CD14-positive monocyte (primary cell): ENCODE data around the gene PI4KA. TPM values are rescaled to one million over a fixed set of nuclear protein-coding genes. Genes with fewer than 3 reads are reported as not detected.
A peak's percentile ranks its signal among the peaks of the same experiment; 100 is the strongest.

Experiments used
- DNase-seq, 3 donors: peaks; one replicate each; pipeline ENCODE4 v3.0.0-alpha.2; 2011 to 2022
- H2AFZ ChIP-seq: 2 replicates; pipeline ENCODE4 v1.6.0; 2012; ENCODE audit warnings: mild to moderate bottlenecking, low read depth, low read length, inconsistent platforms; ENCODE audit not compliant: insufficient read depth, poor library complexity, severe bottlenecking
- H3K27ac ChIP-seq, 2 donors: 1 replicate in 1 of 2; 2 replicates in 1 of 2; pipeline ENCODE4 v1.5.1; 2012 to 2013; ENCODE audit warnings: low read length in 2 of 2, control low read depth in 1 of 2, inconsistent platforms in 1 of 2, low read depth in 1 of 2, mild to moderate bottlenecking in 1 of 2
- H3K27me3 ChIP-seq, 2 donors: one replicate each; pipeline versions ENCODE4 v1.6.0 to v1.6.1; 2011 to 2013; ENCODE audit warnings: low read length in 2 of 2; ENCODE audit not compliant: control insufficient read depth in 2 of 2, insufficient read depth in 2 of 2
- H3K36me3 ChIP-seq, 2 donors: replicated peaks in 1 of 2; 1 replicate in 1 of 2; 2 replicates in 1 of 2; pipeline versions ENCODE4 v1.5.1 to v1.6.1; 2012 to 2013; ENCODE audit warnings: low read length in 2 of 2, control low read depth in 1 of 2, inconsistent platforms in 1 of 2, mild to moderate bottlenecking in 1 of 2; ENCODE audit not compliant: insufficient read depth in 2 of 2, control insufficient read depth in 1 of 2
- H3K4me1 ChIP-seq, 2 donors: 1 replicate in 1 of 2; 2 replicates in 1 of 2; pipeline versions ENCODE4 v1.5.1 to v1.6.1; 2012 to 2013; ENCODE audit warnings: low read length in 2 of 2, control low read depth in 1 of 2, inconsistent platforms in 1 of 2, mild to moderate bottlenecking in 1 of 2, moderate library complexity in 1 of 2; ENCODE audit not compliant: insufficient read depth in 2 of 2, control insufficient read depth in 1 of 2
- H3K4me2 ChIP-seq: replicated peaks from 2 replicates; pipeline ENCODE3; 2012; ENCODE audit warnings: low read length, moderate library complexity, mild to moderate bottlenecking; ENCODE audit not compliant: poor library complexity, severe bottlenecking; ENCODE audit errors: extremely low read depth
- H3K4me3 ChIP-seq, 3 experiments: fragments of 200-600 bp in 1 of 3; sonication (generic) in 1 of 3; replicated peaks in 1 of 3; 1 replicate in 2 of 3; 2 replicates in 1 of 3; pipeline ENCODE4 v1.5.1; 2011 to 2013; ENCODE audit warnings: low read length in 3 of 3, mild to moderate bottlenecking in 3 of 3, control low read depth in 2 of 3, low read depth in 2 of 3, inconsistent platforms in 1 of 3, moderate library complexity in 1 of 3
- H3K79me2 ChIP-seq: 2 replicates; pipeline ENCODE4 v1.6.0; 2012; ENCODE audit warnings: mild to moderate bottlenecking, control low read depth, inconsistent platforms, low read length, moderate library complexity; ENCODE audit not compliant: insufficient read depth
- H3K9ac ChIP-seq: 2 replicates; pipeline ENCODE4 v1.6.0; 2017; ENCODE audit warnings: low read length, mild to moderate bottlenecking; ENCODE audit not compliant: insufficient read depth, poor library complexity, severe bottlenecking
- H3K9me3 ChIP-seq, 2 donors: replicated peaks in 1 of 2; 1 replicate in 1 of 2; 2 replicates in 1 of 2; pipeline versions ENCODE4 v1.5.1 to v1.6.1; 2012 to 2013; ENCODE audit warnings: low read length in 2 of 2, control low read depth in 1 of 2; ENCODE audit not compliant: control insufficient read depth in 1 of 2, insufficient read depth in 1 of 2
- H4K20me1 ChIP-seq: 2 replicates; pipeline ENCODE4 v1.6.0; 2012; ENCODE audit warnings: mild to moderate bottlenecking, low read length, control low read depth, moderate library complexity; ENCODE audit not compliant: insufficient read depth
- H3K27ac Mint-ChIP-seq, 7 donors: one replicate each; pipeline ENCODE4 v1.8.0; 2020; ENCODE audit warnings: mild to moderate bottlenecking in 7 of 7, mixed read lengths in 7 of 7, moderate library complexity in 6 of 7, inconsistent platforms in 2 of 7
- H3K27me3 Mint-ChIP-seq, 3 donors: one replicate each; pipeline ENCODE4 v1.8.0; 2021 to 2022; ENCODE audit warnings: low read depth in 3 of 3, mild to moderate bottlenecking in 3 of 3, mixed read lengths in 3 of 3, moderate library complexity in 3 of 3, inconsistent platforms in 1 of 3
- H3K36me3 Mint-ChIP-seq, 2 donors: one replicate each; pipeline ENCODE4 v1.8.0; 2020; ENCODE audit warnings: mixed read lengths in 2 of 2, inconsistent platforms in 1 of 2, mild to moderate bottlenecking in 1 of 2
- H3K4me1 Mint-ChIP-seq: one replicate; pipeline ENCODE4 v1.8.0; 2020; ENCODE audit warnings: mild to moderate bottlenecking, mixed read lengths
- H3K4me3 Mint-ChIP-seq, 2 donors: one replicate each; pipeline ENCODE4 v1.8.0; 2020; ENCODE audit warnings: mild to moderate bottlenecking in 2 of 2, mixed read lengths in 2 of 2, moderate library complexity in 1 of 2
- H3K9me3 Mint-ChIP-seq, 7 donors: one replicate each; pipeline ENCODE4 v1.8.0; 2020 to 2022; ENCODE audit warnings: mixed read lengths in 7 of 7, mild to moderate bottlenecking in 6 of 7, moderate library complexity in 6 of 7, inconsistent platforms in 2 of 7
- CTCF ChIP-seq: fragments of 200-600 bp; IDR thresholded peaks from one replicate; pipeline ENCODE4 v1.8.0; 2022; ENCODE audit warnings: antibody characterized with exemption, mild to moderate bottlenecking
- WGBS: methylation state at CpG from one replicate; pipeline ENCODE4 v1.1.5; 2013; ENCODE audit warnings: missing lambda C conversion rate; ENCODE audit not compliant: insufficient coverage; 5-methylcytosine and 5-hydroxymethylcytosine counted together
- intact Hi-C, 2 donors: fragments of 100-400 bp; cut with micrococcal nuclease; formaldehyde crosslinking; loops; one replicate each; pipeline versions ENCODE4 v1.15.0 to v1.15.1; 2023
- polyA plus RNA-seq, 3 donors: library from polyadenylated mRNA; depleted of rRNA in 1 of 3; unstranded in 2 of 3; stranded (reverse) in 1 of 3; fragments of 300-500 nt in 2 of 3; fragments of >200 nt in 1 of 3; fragmentation: Illumina TruSeq in 2 of 3; gene quantifications; 1 replicate in 2 of 3; 2 replicates in 1 of 3; pipeline ENCODE4 v1.2.3, GENCODE V29; 2012 to 2021

The PI4KA gene
- polyA plus RNA-seq, 3 donors, result 22.8 to 74.4 (median 38.2) TPM

GRCh38 chr22:20751185-20751851, 107.3 kb downstream of the PI4KA start:
- no peak for TF ChIP-seq CTCF
- peaks cover 28% of the 10 kb centered on the region for H3K4me1 Mint-ChIP-seq

GRCh38 chr22:20750461-20751184, 108.0 kb downstream of the PI4KA start:
- H3K4me2 ChIP-seq, result no peak overlapping the region
- no peak overlapping the region for H2AFZ ChIP-seq
- peak; percentile 32 to 75 (median 48) for DNase-seq
- Mint-ChIP-seq H3K9me3 (no peaks in the 10 kb centered on the region), H3K27ac (peak overlapping the region in 6 of 7 donors; percentile 4 to 58 (median 38)), H3K36me3 (peaks cover 75 to 91% of the 10 kb centered on the region in 2 donors), H3K4me3 (no peak overlapping the region), H3K27me3 (peaks cover 0 to 2% (median 0%) of the 10 kb centered on the region in 3 donors), H3K4me1 (peaks cover 28% of the 10 kb centered on the region)
- TF ChIP-seq CTCF, result no peak
- H3K4me3 ChIP-seq, result no peak overlapping the region
- 67% methylated on average over 6 of the region's 9 CpGs for WGBS
- no peaks in the 10 kb centered on the region for H4K20me1 ChIP-seq
- no peaks in the 10 kb centered on the region for H3K9me3 ChIP-seq
- H3K9ac ChIP-seq, result no peak overlapping the region
- H3K27me3 ChIP-seq, result no peaks in the 10 kb centered on the region
- H3K27ac ChIP-seq, result no peak overlapping the region
- H3K79me2 ChIP-seq, result no peaks in the 10 kb centered on the region
- intact Hi-C loops, result no loop called here
- peaks cover 19 to 20% of the 10 kb centered on the region in 2 donors for H3K4me1 ChIP-seq
- H3K36me3 ChIP-seq, result peaks cover 72 to 87% of the 10 kb centered on the region in 2 donors

More at GRCh38 chr22:20751185-20751851, 107.3 kb downstream of the PI4KA start:
- Mint-ChIP-seq H3K9me3 (no peaks in the 10 kb centered on the region), H3K4me3 (no peak overlapping the region), H3K27ac (peak overlapping the region in 6 of 7 donors; percentile 4 to 68 (median 38)), H3K36me3 (peaks cover 74 to 94% of the 10 kb centered on the region in 2 donors), H3K27me3 (peaks cover 0 to 2% (median 0%) of the 10 kb centered on the region in 3 donors)
- Histone ChIP-seq H3K4me1 (peaks cover 19 to 20% of the 10 kb centered on the region in 2 donors), H2AFZ (no peak overlapping the region), H3K27me3 (no peaks in the 10 kb centered on the region), H3K9ac (no peak overlapping the region), H3K4me2 (no peak overlapping the region), H3K4me3 (no peak overlapping the region), H4K20me1 (no peaks in the 10 kb centered on the region), H3K9me3 (no peaks in the 10 kb centered on the region), H3K79me2 (no peaks in the 10 kb centered on the region), H3K36me3 (peaks cover 68 to 88% of the 10 kb centered on the region in 2 donors), H3K27ac (no peak overlapping the region)
- intact Hi-C loops, result no loop called here
- 100% methylated on average over 14 of the region's 18 CpGs for WGBS
- DNase-seq, result no peak
